GM12878 (cell line): ENCODE measurements around the gene APOE. TPM values are rescaled to one million over a fixed set of nuclear protein-coding genes. Genes with fewer than 3 reads are reported as not detected.
"Not testable (repeated sequence)": the region's sequence is repeated elsewhere in the genome, so short reads cannot be mapped to it uniquely, and the experiment has no call there.

ENCODE experiments used
- ATAC-seq: fragments of 200-7000 bp; cut with Tn5 transposase; 3 replicates; pipeline ENCODE4 v1.9.1; 2020; ENCODE audit warnings: mild to moderate bottlenecking, moderate library complexity
- BruUV-seq: library from RNA; stranded (reverse); fragments of 400-500 nt; replicated peaks from 2 replicates; lab custom pipeline; 2021; lab: Mats Ljungman, UMichigan
- CTCF ChIA-PET: fragments of 300-600 bp; sonication (Branson Sonifier 250); formaldehyde crosslinking; extraction: SDS; loops from one replicate; lab custom pipeline; 2021; ENCODE audit warnings: inconsistent platforms; lab: Yijun Ruan, JAX
- POLR2A ChIA-PET: fragments of 350-600 bp; formaldehyde crosslinking; extraction: SDS; loops from one replicate; lab custom pipeline; 2021; ENCODE audit warnings: inconsistent platforms; lab: Charles Lee
- RAD21 ChIA-PET: fragments of 300-600 bp; sonication (Branson Sonifier 250); formaldehyde crosslinking; loops from one replicate; lab custom pipeline; 2023; ENCODE audit warnings: antibody characterized with exemption; ENCODE audit not compliant: unreplicated experiment; lab: Charles Lee
- SMC1A ChIA-PET: fragments of 300-600 bp; sonication (Branson Sonifier 250); formaldehyde crosslinking; loops from one replicate; lab custom pipeline; 2023; ENCODE audit not compliant: unreplicated experiment, uncharacterized antibody; lab: Charles Lee
- DNase-seq: peaks from one replicate; pipeline ENCODE4 v3.0.0-alpha.2; 2011; ENCODE audit warnings: low read depth, low spot score
- FAIRE-seq: peaks from 3 replicates; lab custom pipeline; 2011; peaks lifted over from hg19 to GRCh38; lab: Jason Lieb, UNC
- H2AFZ ChIP-seq: 2 replicates; pipeline ENCODE4 v1.6.0; 2011; ENCODE audit warnings: low read depth, low read length, control low read depth; ENCODE audit not compliant: control insufficient read depth
- H3K27ac ChIP-seq: 2 replicates; pipeline ENCODE4 v1.5.1; 2011; ENCODE audit warnings: control low read depth; ENCODE audit not compliant: control insufficient read depth, insufficient read depth
- H3K27me3 ChIP-seq, 2 experiments: replicated peaks in 1 of 2; 2 replicates each; pipeline versions ENCODE4 v1.6.0 to v1.6.1; 2011; ENCODE audit warnings: low read length in 1 of 2; ENCODE audit not compliant: control insufficient read depth in 2 of 2, insufficient read depth in 2 of 2
- H3K36me3 ChIP-seq, 2 experiments: 2 replicates each; pipeline ENCODE4 v1.5.1; 2011; ENCODE audit warnings: low read length in 1 of 2; ENCODE audit not compliant: control insufficient read depth in 2 of 2, insufficient read depth in 2 of 2
- H3K4me1 ChIP-seq: 2 replicates; pipeline ENCODE4 v1.6.1; 2011; ENCODE audit warnings: mild to moderate bottlenecking, low read length, moderate library complexity, mixed read lengths; ENCODE audit not compliant: control insufficient read depth, insufficient read depth
- H3K4me2 ChIP-seq: 2 replicates; pipeline ENCODE4 v1.6.0; 2011; ENCODE audit warnings: control low read depth; ENCODE audit not compliant: control insufficient read depth, insufficient read depth
- H3K4me3 ChIP-seq: fragments of 200-600 bp; sonication (generic); 2 replicates; pipeline ENCODE4 v1.5.1; 2016
- H3K79me2 ChIP-seq: 2 replicates; pipeline ENCODE4 v1.6.0; 2011; ENCODE audit warnings: low read length; ENCODE audit not compliant: control insufficient read depth, insufficient read depth
- H3K9ac ChIP-seq: 2 replicates; pipeline ENCODE4 v1.8.0; 2011; ENCODE audit warnings: low read length, control low read depth, mixed read lengths; ENCODE audit not compliant: control insufficient read depth, insufficient read depth
- H3K9me3 ChIP-seq: replicated peaks from 3 replicates; pipeline ENCODE4 v1.5.1; 2011; ENCODE audit warnings: mild to moderate bottlenecking, low read length; ENCODE audit not compliant: control insufficient read depth, insufficient read depth
- H4K20me1 ChIP-seq: 2 replicates; pipeline ENCODE4 v1.6.0; 2011; ENCODE audit not compliant: control insufficient read depth, insufficient read depth
- BCL11A ChIP-seq: IDR thresholded peaks from 2 replicates; pipeline ENCODE4 v1.6.1; 2011; ENCODE audit warnings: low read depth, low read length
- MLLT1 ChIP-seq: fragments of 450-650 bp; IDR thresholded peaks from 2 replicates; pipeline ENCODE4 v1.6.1; 2016; ENCODE audit warnings: mild to moderate bottlenecking
- MTA2 ChIP-seq: fragments of 450-650 bp; IDR thresholded peaks from 2 replicates; pipeline ENCODE4 v1.6.1; 2016; ENCODE audit warnings: low read depth, mild to moderate bottlenecking, moderate library complexity
- NR2C2 ChIP-seq: IDR thresholded peaks from 2 replicates; pipeline ENCODE4 v1.6.1; 2011; ENCODE audit warnings: borderline replicate concordance, low read depth; ENCODE audit not compliant: control insufficient read depth, insufficient read length
- PKNOX1 ChIP-seq: fragments of 450-650 bp; IDR thresholded peaks from 2 replicates; pipeline ENCODE4 v1.6.1; 2016; ENCODE audit warnings: mild to moderate bottlenecking
- POLR2AphosphoS5 ChIP-seq: IDR thresholded peaks from 2 replicates; pipeline ENCODE4 v1.6.1; 2011; ENCODE audit warnings: mild to moderate bottlenecking, low read length, inconsistent platforms
- RELA ChIP-seq: fragments of 450-650 bp; IDR thresholded peaks from 2 replicates; pipeline ENCODE4 v1.8.0; 2014; ENCODE audit warnings: borderline replicate concordance; ENCODE audit not compliant: partially characterized antibody
- SIX5 ChIP-seq: IDR thresholded peaks from 2 replicates; pipeline ENCODE4 v1.6.1; 2011; ENCODE audit warnings: mild to moderate bottlenecking, low read depth, low read length, moderate library complexity; ENCODE audit not compliant: severe bottlenecking
- TBL1XR1 ChIP-seq: IDR thresholded peaks from 2 replicates; pipeline ENCODE4 v1.6.1; 2012; ENCODE audit warnings: low read depth, low read length, improper control_type of control experiment
- ZBTB40 ChIP-seq: fragments of 450-650 bp; IDR thresholded peaks from 2 replicates; pipeline ENCODE4 v1.6.1; 2016; ENCODE audit warnings: mild to moderate bottlenecking, moderate library complexity, borderline replicate concordance
- WGBS: methylation state at CpG from one replicate; pipeline ENCODE4 v1.1.6; 2016; ENCODE audit warnings: low lambda C conversion rate; ENCODE audit not compliant: insufficient replicate concordance, insufficient coverage; ENCODE audit errors: missing lambda C conversion rate; 5-methylcytosine and 5-hydroxymethylcytosine counted together
- in situ Hi-C: fragments of 300-500 bp; cut with MboI; formaldehyde crosslinking; loops from 9 replicates; pipeline ENCODE4 v1.14.3; 2018; ENCODE audit warnings: mixed read lengths
- intact Hi-C: fragments of 100-400 bp; cut with micrococcal nuclease; formaldehyde crosslinking; loops from one replicate; pipeline ENCODE4 v1.14.2; 2022; ENCODE audit not compliant: unreplicated experiment
- polyA plus RNA-seq, 11 experiments: library from polyadenylated mRNA; depleted of rRNA in 4 of 11; unstranded in 6 of 11; stranded (reverse) in 5 of 11; fragments of >200 nt; fragmentation: Nextera tagmentation in 4 of 11; fragmentation: Illumina TruSeq in 1 of 11; extraction: Ambion mirVana in 4 of 11; extraction: Trizol in 1 of 11; gene quantifications; 1 replicate in 1 of 11; 2 replicates in 10 of 11; pipeline versions ENCODE4 v1.2.1 to v1.2.3, GENCODE V29; 2011 to 2016; ENCODE audit warnings: inconsistent platforms in 2 of 11, missing spikeins in 2 of 11, low read depth in 1 of 11
- total RNA-seq, 4 experiments: library from RNA; depleted of rRNA in 3 of 4; stranded (reverse); fragments of >200 nt in 3 of 4; fragmentation: Illumina TruSeq in 1 of 4; extraction: Trizol in 1 of 4; gene quantifications; 2 replicates each; pipeline versions ENCODE4 v1.2.1 to v1.2.3, GENCODE V29; 2013 to 2021

Gene APOE
- total and polyA plus RNA-seq, 10 of the 15 experiments (the other 5 are each of a cell fraction or from before 2014, with no cell fraction given) = 0.22 to 3.7 (median 0.44) TPM; not detected in 4

- TF ChIP-seq MLLT1 = no peak
- no peak for TF ChIP-seq NR2C2
- no peak for TF ChIP-seq PKNOX1
- TF ChIP-seq TBL1XR1 = no peak
- TF ChIP-seq ZBTB40 = no peak
- TF ChIP-seq MTA2 = no peak
- TF ChIP-seq BCL11A = no peak
- TF ChIP-seq SIX5 = no peak
- TF ChIP-seq POLR2AphosphoS5 = no peak
- no peak for TF ChIP-seq RELA
Measured at GRCh38 chr19:44887648-44888047, 17.9 kb upstream of the APOE start (continued).

GRCh38 chr19:44888335-44888734 lies 17.3 kb upstream of the APOE start:
- H3K27ac ChIP-seq, H3K36me3 ChIP-seq, H3K9ac ChIP-seq, CTCF ChIA-PET, H3K4me3 ChIP-seq, RAD21 ChIA-PET, intact Hi-C loops, H3K9me3 ChIP-seq, in situ Hi-C loops, H4K20me1 ChIP-seq, POLR2A ChIA-PET, BruUV-seq, FAIRE-seq, DNase-seq, H3K4me2 ChIP-seq, H2AFZ ChIP-seq, H3K27me3 ChIP-seq, ATAC-seq: not testable (repeated sequence)
- Histone ChIP-seq H3K4me1 (peaks cover 19% of the 10 kb centered on the region), H3K79me2 (peaks cover 23% of the 10 kb centered on the region)
- WGBS = 86% methylated on average over 4 of the region's 5 CpGs
- SMC1A ChIA-PET = interaction anchor here (0.6 kb wide), 1 partner anchor 212 kb away, joined by 3 read pairs; no protein-coding TSS in a partner anchor
